Medulla oblongata (tissue), 1 donor: ENCODE data around the gene LHFPL6.
"Not testable (repeated sequence)": the region's sequence is repeated elsewhere in the genome, so short reads cannot be mapped to it uniquely, and the experiment has no call there.

Experiments used
- DNase-seq: peaks from one replicate; pipeline ENCODE4 v3.0.0-alpha.2; 2015; ENCODE audit errors: extremely low spot score

The LHFPL6 gene

DNA sequence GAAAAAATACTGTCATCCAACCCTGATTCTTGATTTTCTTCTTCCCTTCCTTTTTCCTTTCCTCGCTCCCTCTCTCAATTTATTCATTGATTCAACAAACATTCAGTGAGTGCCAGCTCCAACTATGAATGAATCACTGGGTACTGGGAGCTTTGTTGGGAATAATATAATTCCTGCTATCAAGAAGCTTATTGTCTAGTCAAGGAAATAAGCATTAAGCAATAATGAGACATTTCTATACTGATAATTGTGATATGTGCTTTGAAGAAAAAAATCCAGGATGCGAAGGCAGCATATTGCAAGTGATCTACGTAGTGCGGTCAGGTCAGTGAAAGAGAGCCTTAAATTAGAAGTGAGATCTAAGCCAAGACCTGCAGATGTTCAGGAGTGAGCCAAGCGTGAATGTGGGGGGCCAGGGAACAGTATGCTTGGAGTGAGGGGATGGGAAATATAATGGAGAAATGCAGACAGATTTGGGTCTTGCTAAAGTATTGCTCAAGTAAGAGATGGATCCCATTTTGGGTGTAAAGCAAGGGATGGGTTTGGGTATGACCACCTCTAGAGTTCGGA is 253.5 kb downstream of the LHFPL6 start:
- peak; percentile 29 for DNase-seq

DNA sequence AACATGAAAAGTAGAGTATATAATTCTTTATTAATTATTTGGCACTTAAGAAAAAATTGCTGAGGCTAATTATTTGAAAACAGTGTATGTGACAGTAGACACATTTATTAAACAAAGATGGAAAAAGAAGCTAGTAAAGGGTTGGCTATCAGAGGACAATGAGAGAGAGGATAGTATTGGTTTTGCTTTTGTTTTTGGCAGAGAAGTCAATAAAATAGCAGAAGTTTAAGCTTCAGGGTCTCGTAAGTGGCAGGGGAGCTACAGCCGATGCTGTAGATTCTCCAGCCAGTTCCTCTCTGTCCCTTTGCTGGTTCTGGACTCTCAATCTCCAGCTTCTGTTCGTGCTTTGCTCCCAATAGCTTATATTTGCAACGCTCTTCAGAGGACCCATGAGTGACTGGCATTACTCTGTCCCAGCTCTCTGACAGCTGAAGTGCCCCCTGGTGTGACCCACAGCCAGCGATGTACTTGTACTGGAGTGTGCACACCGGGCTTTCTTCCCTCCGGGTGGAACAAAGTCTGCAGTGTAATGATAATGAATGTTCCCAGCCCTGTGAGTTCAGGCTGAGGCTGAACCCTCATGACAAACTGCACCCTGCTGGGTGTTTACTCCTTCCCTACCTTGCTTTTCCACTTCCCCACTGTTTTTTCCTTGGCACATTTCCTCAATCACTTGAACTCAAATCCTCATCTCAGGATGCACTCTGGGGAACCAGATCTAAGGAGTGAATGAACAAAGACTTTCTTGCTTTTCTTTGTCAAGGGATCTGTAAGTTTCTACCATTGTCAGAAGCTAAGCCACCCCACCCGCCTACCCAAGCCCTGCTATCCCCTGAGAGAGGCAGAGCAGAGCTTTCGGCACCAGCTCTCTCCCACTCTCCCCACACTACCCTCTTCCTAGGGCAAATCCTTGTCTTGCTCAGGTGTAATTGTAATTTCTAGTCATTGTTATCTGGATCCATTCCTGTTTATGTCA is 254.8 kb downstream of the LHFPL6 start:
- DNase-seq = peak; percentile 53

DNA sequence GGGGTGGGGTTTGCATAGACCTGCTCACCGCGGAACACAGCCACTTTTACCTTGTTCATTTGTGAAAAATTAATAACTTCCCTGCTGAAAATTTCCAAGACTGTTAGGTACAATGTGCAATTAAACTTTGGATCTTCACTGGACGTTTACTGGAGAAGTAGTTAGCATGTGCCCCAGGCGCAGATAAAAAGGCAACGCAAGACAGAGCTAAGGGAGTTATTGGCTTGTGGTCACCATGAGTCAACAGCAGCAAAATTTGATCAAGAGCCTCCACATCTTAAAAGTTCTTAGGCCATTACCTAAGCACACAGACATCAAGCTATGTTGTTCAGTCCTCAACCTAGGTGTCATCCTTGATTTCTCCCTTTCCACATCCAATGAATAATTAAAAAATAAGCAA is 257.0 kb downstream of the LHFPL6 start:
- DNase-seq = no peak

DNA sequence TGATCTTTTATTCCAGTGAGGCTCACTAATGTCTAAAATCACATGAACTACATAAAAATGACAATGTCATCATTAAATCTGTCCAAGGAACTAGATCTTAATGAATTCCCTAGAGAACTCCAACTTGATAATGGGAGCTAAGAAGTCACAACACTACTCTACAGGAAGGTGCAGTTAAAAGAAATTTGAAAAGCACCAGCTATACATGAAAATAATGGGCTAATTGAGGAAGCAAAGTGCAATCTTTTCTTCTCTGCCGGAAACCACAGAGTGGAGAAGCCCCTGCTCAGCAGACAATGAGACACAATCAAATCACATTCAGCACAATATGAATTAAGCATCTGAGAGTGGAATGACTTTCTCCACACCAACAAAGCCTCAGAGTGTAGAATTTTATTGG is 261.7 kb downstream of the LHFPL6 start:
- no peak for DNase-seq

DNA sequence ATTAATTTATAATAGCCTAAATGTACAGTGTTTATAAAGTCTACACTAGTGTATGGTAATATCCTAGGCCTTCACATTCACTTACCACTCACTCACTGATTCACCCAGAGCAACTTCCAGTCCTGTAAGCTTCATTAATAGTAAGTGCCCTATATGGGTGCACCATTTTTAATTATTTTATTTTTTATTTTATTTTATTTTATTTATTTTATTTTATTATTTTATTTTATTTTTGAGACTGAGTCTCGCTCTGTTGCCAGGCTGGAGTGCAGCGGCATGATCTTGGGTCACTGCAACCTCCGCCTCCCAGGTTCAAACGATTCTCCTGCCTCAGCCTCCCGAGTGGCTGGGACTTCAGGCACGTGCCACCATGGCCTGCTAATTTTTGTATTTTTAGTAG is 264.9 kb downstream of the LHFPL6 start:
- DNase-seq = not testable (repeated sequence)

DNA sequence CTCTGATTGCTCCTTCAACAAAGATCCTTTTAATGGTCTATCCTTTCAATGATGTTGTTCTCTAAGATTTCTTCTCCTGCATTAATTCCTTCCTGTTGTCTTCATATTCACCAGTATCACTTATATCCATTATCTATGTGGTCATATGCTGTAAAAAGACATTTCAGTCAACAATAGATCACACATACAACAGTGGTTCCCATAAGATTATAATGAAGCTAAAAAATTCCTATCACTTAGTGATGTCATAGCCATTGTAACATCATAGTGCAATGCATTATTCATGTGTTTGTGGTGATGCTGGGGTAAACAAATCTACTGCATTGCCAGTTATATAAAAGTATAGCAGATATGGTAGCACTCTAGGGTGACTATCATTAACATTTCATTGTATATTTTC is 266.1 kb downstream of the LHFPL6 start:
- no peak for DNase-seq

DNA sequence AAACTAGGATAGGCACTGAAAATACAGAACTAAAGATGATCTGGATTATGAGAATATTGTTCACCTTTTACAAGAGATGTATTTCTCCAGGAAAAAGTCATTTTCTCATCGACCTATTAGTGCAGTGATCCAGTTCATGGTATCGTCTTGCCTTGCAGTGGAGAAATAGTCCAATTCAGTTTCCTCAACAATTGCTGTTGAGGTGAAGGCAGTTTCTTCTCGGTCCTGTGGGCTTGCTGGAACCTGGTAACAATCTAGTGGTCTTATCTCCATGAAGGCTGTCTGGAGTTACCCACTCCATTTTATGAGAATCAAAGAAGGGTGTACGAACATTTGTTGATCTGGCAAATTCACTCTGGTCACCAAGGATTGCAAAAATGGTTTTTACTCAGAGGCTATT is 266.8 kb downstream of the LHFPL6 start:
- no peak for DNase-seq

DNA sequence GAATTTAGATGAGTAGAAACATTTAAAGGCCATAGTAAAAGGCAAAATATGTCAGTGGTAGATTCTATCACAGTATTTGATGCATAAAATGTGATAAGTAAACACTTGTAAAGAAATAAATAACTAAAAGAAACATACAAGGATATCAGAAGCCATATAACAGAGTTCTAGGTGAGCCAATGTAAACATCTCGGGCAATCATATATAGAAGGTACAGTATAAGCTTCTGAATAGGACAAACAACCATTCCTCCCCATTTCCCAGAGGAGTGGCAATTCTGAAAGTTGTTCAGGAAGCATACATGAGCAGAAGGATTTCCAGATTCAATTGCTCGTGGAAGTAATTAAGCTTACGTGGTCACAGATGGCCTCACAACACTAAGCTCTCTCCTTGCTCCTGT is 267.3 kb downstream of the LHFPL6 start:
- no peak for DNase-seq

DNA sequence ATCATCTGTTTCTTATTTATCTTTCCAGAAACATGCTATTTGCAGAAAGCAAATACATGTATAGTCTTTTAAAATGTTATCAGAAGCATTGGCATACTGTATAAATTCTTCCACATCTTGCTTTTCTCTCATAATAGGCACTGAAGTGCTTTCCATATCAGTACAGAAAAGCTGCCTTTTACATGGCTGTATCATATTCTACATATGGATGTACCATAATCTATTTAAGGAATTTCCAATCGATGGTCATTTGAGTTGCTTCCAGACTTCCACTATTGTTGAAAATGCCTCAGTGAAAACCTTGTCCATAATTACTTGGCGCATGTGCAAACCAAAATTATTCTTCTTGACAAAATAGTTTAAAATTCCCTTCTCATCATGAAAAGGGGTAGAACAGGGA is 272.5 kb downstream of the LHFPL6 start:
- no peak for DNase-seq

DNA sequence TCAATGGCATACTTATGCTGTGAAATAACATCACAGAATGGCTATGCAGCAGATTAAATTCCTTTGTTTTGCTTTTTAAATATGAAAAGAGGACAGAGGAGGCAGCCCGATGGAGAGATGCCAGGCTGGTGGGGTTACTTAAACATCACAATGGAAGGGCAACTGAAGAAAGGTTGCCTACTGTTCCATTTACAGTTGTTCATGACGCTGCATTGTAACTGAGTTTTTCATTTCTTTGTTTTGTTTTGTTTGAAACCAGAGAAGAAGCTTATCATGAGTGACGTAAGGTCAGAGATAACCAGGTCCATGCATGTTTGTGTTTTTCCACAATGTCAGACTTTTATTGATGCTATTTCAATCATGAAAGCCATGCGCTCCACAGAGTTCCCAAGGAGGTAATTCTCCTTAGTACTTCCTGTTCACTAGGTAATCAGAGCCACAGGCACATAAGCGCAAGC is 273.8 kb downstream of the LHFPL6 start:
- DNase-seq = no peak

DNA sequence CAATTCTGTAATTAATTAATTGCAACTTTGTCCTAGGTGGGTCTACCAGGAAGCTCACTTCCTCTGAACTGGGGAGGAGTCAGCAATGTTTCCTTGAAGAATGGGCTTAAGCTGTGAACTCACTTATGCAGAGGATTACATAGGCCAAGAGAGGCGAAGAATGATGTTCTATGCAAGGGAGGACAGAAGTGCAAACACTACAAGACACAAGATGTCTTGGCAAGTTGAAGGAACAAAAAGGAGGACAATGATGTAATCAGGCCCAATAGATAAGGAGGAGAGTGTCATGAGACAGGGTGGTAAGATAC is 275.9 kb downstream of the LHFPL6 start:
- no peak for DNase-seq

DNA sequence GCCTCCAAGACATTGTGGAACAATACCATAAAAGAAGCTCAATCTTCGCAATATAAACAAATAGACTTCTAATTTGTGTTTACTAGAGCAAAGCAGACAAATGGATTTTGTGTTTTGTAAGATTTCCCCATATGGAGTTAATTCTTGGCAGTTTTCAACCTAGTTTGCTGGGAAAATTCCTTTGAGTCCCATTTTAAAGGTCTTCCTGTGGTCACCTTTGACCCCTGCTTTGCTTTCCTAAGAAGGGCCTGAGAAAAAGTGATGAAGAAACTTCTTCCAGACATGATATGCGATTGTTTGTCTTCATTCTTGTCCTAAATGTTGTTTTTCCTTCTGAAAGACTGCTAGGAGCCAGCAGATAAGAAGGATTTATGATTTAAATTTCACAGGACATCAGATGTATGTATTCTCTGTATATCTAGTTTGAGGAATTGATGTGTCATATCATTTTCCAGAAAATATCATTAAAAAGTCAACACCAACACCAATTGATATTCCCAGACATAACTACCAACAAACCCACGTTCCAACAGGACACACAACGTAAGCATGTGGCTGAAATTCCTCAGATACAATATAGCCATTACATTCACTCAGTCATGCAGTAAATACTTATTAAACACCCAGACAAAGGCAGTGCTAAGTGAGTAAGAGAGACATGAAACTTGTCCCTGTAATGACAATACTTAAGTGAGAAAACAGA is 276.4 kb downstream of the LHFPL6 start:
- no peak for DNase-seq

DNA sequence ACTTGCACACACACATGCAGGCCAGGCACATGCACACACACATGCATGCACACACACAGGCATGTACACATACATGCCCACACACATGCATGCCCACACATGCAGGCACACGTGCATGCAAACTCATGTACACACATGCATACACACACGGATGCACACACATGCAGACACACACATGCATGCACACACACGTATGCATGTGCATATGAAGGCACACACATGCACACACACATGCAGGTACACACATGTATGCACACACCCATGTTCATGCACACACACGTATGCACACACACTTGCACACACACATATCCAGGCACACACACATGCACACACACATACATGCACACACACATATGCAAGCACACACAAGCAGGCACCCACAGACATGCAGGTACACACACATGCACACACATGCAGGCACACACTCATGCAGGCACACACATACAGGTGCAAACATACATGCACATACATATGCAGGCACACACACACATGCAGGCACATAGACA is 278.1 kb downstream of the LHFPL6 start:
- DNase-seq = no peak

DNA sequence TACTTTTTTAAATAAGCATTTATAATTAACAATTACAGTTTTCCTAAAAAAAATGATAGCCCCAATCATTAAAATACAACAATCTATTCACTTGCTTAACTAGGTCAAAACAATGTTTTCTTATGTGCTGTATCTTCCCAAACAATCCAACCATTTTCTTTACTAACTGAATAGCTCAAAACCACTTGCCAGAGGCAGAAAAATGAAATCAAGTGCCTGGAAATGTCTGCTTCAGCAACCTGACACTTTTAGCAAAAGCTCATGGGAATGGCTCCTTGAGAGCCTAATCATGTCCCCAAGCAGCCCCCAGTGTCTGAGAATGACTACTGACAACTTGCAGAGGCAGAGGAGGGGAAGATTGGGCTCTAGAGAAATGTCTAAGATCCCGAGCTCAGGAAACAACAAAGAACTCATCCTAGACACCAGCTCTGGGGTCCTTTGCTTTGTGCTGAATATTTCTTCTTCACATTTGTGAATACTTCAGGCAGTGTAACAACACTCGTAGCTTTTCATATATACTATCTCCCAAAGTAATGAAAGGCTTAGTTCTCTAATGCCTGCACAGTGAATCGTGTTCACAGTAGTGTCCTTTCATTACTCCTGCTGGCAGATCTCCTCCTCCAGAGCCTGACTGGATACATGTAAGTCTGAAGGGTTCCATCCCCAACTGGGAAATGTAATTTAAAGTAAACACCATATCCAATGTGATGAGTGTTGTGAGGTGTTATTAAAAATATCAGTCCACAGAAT is 280.0 kb downstream of the LHFPL6 start:
- DNase-seq = peak; percentile 43

DNA sequence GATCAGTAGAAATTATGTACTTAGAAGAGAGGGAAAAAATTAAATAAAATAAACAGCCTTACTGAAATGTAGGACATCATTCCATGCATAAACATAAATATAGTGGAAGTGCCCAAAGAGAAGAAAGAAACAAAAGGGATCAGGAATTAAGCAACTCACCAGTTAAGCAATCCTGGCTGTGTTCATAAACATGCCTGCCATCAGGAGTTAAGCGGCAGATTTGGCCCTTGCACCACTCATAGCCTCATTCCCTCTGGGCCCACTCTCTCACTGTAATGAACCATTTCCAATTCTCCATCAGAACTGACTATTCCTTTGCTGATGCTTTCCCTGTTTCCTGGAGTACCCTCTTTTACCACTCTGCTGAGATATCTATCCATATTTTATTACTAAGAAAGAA is 281.4 kb downstream of the LHFPL6 start:
- DNase-seq = no peak

DNA sequence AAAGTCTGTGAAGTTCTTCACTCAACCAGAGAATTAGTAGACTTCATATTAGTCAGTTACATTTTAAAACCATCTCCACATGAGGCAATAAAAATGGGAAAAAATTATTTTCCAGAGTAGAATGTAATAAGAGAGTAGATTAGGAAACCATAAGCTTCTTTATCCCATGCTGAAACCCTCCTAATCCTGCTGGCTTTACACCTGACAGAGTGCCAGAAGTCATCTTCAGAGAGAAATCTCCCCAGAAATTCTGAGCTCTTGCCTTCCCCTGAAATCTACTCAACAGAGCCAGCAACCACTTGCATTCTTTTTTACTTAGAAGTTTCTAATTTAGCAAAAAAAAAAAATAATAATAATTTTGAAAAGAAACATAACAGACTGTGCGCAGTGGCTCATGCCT is 284.8 kb downstream of the LHFPL6 start:
- no peak for DNase-seq

DNA sequence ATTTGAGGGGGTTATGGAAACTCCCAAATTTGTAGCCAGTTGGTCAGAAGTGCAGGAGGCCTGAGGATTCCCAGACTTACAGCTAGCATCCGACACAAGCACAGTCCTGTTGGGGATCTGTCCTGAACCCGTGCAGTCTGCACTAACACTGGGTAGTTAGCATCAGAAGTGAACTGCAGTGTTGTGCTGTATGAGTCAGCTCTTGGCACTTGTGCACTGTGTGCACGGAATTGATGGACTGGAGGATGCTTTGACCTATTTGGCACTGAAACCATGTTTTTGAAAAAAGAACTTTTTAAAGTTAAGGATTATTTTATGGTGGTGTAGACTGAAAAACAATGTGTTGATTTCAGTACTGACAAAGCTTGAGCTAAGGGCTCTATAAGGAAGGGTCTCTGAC is 285.7 kb downstream of the LHFPL6 start:
- peak; percentile 28 for DNase-seq

DNA sequence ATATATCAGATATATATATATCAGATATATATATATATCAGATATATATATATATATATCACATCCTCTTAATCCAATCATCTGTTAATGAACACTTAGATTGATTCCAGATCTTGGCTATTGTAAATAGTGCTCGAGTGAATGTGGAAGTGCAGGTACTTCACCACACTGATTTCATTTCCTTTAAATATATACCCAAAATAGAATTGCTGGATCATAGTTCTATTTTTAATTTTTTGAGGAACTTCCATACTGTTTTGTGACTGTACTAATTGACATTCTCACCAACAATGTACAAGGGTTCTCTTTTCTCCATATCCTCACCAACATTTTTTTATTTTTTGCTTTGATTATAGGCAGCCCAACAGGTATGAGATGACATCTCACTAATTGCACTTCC is 287.2 kb downstream of the LHFPL6 start:
- DNase-seq = no peak

DNA sequence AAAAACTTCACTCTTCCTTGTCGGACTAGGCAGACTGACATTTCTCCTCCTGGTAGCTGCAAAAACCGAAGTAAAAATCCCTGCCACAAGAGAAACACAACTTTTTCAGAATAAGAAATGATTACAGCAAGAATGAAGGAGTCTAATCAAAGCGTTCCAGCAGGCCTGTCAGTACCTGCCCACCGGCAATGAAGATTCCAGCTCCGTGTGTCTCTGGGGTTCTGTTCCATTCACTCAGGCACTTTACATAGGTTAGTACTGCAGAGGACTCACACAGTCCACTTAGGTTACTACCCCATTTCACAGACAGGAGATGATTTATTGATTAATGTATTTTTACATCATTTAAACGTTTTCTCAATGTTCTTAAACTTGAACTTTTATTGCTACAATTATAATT is 289.3 kb downstream of the LHFPL6 start:
- DNase-seq = no peak

DNA sequence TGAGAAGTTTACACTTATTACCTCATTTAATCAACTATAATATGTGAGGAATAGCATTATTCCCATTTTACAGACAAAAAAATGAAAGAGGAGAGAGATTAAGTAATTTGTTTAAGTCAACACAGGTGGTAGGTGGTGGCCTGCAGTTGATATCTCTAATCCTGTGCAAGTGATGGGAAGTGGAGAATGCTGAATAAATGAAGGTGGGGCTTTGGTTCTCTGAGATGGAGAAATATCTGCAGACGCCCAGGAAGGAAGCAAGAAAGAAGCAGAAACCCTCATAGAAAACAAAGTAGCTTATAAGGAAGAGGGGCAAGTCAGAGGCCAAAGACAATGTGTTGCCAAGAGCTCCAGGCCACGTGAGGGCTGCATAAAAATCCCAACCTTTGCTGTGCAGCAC is 290.4 kb downstream of the LHFPL6 start:
- no peak for DNase-seq

DNA sequence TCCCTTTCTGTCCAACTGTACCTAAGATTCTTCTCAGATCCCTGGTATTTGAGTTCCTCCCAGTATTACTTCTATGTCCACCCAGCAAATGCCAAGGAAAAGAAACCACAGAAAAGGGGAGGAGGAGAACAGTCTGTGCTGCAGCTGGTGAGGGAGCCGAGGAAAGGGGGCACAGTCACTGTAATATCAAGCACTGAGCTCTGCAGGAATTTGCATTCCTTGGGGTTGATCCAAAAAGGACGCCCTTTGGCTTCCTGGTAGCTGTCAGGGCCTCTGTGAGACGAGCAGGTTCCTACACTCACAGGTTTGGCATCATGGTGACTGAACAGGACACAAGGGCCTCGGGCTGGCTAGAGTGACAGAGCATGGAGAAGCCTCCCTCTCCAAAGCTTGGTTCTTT is 291.4 kb downstream of the LHFPL6 start:
- no peak for DNase-seq

DNA sequence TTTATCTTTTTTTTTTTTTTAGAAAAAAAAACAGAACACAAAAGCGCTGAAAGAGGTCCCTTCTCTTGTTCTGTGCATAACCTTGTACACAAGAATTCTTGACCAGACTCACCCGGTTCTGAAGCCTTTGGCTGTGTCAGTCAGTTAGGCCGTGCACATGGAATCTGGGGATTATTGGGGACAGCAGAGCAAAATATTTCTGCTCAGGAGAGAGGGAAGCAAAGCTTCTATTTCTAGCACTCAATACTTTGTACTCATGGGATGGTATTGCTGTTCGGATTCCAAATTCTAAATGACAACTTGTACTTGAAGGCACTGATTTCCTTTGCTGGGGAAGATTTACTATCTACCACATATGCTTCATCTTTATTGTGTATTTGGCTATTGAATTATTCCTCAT is 292.0 kb downstream of the LHFPL6 start:
- DNase-seq = no peak
